PFSK-1 (cell line): Measurements from ENCODE around the gene MRTO4.

Source experiments
- FOXP2 ChIP-seq: optimal IDR thresholded peaks from 2 replicates; pipeline ENCODE3; 2011; ENCODE audit warnings: borderline replicate concordance, control low read depth, inconsistent platforms; ENCODE audit not compliant: insufficient read depth; ENCODE audit errors: extremely low read length, extremely low read depth
- POLR2AphosphoS5 ChIP-seq: IDR thresholded peaks from 2 replicates; pipeline ENCODE4 v1.6.1; 2012; ENCODE audit warnings: low read depth, mild to moderate bottlenecking, control low read depth, low read length, moderate library complexity
- REST ChIP-seq, 2 experiments: IDR thresholded peaks; 2 replicates each; pipeline versions ENCODE4 v1.6.1 to v1.8.0; 2011 to 2012; ENCODE audit warnings: low read depth in 2 of 2, low read length in 2 of 2, control low read depth in 1 of 2, inconsistent platforms in 1 of 2, mild to moderate bottlenecking in 1 of 2, moderate library complexity in 1 of 2; ENCODE audit not compliant: insufficient read depth in 1 of 2
- SIN3A ChIP-seq: IDR thresholded peaks from 2 replicates; pipeline ENCODE4 v1.6.1; 2012; ENCODE audit warnings: mild to moderate bottlenecking, low read length, moderate library complexity, borderline replicate concordance; ENCODE audit not compliant: insufficient read depth
- TAF1 ChIP-seq: IDR thresholded peaks from 2 replicates; pipeline ENCODE4 v1.6.1; 2012; ENCODE audit warnings: low read length, control low read depth, borderline replicate concordance; ENCODE audit not compliant: insufficient read depth

MRTO4 gene

GRCh38 chr1:19250629-19251304, 838 bp upstream of the MRTO4 start:
- TF ChIP-seq SIN3A (no peak), FOXP2 (no peak), TAF1 (no peak), REST (IDR thresholded peaks at IDR 0.05; ENCODE audit: insufficient read depth in 1 of 2, low read depth in 2 of 2, low read length in 2 of 2) (no peak), POLR2AphosphoS5 (no peak)

- no peak for TF ChIP-seq TAF1
- TF ChIP-seq REST (IDR thresholded peaks at IDR 0.05; ENCODE audit: insufficient read depth in 1 of 2, low read depth in 2 of 2, low read length in 2 of 2): no peak
- TF ChIP-seq FOXP2: no peak
- TF ChIP-seq POLR2AphosphoS5: no peak
- no peak for TF ChIP-seq SIN3A
Measured at GRCh38 chr1:19254416-19254815, 2.8 kb downstream of the MRTO4 start.

GRCh38 chr1:19255288-19255687, 3.7 kb downstream of the MRTO4 start:
- TF ChIP-seq SIN3A (no peak), FOXP2 (no peak), TAF1 (no peak), REST (IDR thresholded peaks at IDR 0.05; ENCODE audit: insufficient read depth in 1 of 2, low read depth in 2 of 2, low read length in 2 of 2) (no peak)

- TF ChIP-seq FOXP2 (no peak), POLR2AphosphoS5 (no peak), REST (IDR thresholded peaks at IDR 0.05; ENCODE audit: insufficient read depth in 1 of 2, low read depth in 2 of 2, low read length in 2 of 2) (no peak), TAF1 (no peak), SIN3A (no peak)
Measured at GRCh38 chr1:19257178-19257914, 5.7 kb downstream of the MRTO4 start.

GRCh38 chr1:19258353-19258752, 6.7 kb downstream of the MRTO4 start:
- no peak for TF ChIP-seq POLR2AphosphoS5
- TF ChIP-seq TAF1: no peak
